ENCODE measurements around the gene AAR2. TPM values are rescaled to one million over a fixed set of nuclear protein-coding genes. Genes with fewer than 3 reads are reported as not detected.

The AAR2 gene
- total RNA-seq, 1 experiment from 2014 or later: 26.1 TPM

GRCh38 chr20:36298061-36298460 is 61.8 kb downstream of the AAR2 start:
- ChIA-PET CTCF (no interaction called here), POLR2A (no interaction called here)
- DNase-seq (ENCODE audit: low read depth, low spot score) (no peak), ATAC-seq (no peak)
- no peak overlapping the region for H3K27ac ChIP-seq (ENCODE audit: low read length)
- H3K27me3 ChIP-seq (ENCODE audit: control insufficient read depth, insufficient read depth, low read length): peaks cover 9% of the 10 kb centered on the region
- no peak overlapping the region for H3K4me3 ChIP-seq (ENCODE audit: low read depth in 2 of 2, low read length in 2 of 2)
- in situ Hi-C loops (cut with HindIII; ENCODE audit: low pct_unique_long_range_greater_than_20kb, low sequenced_read_pairs) (no loop called here), intact Hi-C loops (cut with micrococcal nuclease; ENCODE audit: unreplicated experiment) (no loop called here)
- H3K9me3 ChIP-seq (ENCODE audit: control insufficient read depth, insufficient read depth, low read depth, low read length): no peaks in the 10 kb centered on the region
- no peaks in the 10 kb centered on the region for H3K36me3 ChIP-seq (ENCODE audit: control insufficient read depth, insufficient read depth, low read length)
- BruUV-seq (replicated peaks): no TSS peak
- no peaks in the 10 kb centered on the region for H3K4me1 ChIP-seq (ENCODE audit: control insufficient read depth, insufficient read depth, low read length)
- TF ChIP-seq SIN3A (IDR thresholded peaks at IDR 0.05; ENCODE audit: borderline replicate concordance, insufficient read depth, low read depth, low read length): no peak
- no peak for TF ChIP-seq CTCF (IDR thresholded peaks at IDR 0.05)
- TF ChIP-seq TCF7L2 (IDR thresholded peaks at IDR 0.05; ENCODE audit: low read depth, low read length): no peak
- TF ChIP-seq POLR2AphosphoS5 (IDR thresholded peaks at IDR 0.05; ENCODE audit: low read depth, low read length): no peak
- TF ChIP-seq REST (IDR thresholded peaks at IDR 0.05; ENCODE audit: insufficient read depth in 1 of 2, low read depth in 2 of 2, low read length in 1 of 2): no peak

GRCh38 chr20:36298795-36299339 is 62.6 kb downstream of the AAR2 start:
- Histone ChIP-seq H3K27ac (ENCODE audit: low read length) (no peak overlapping the region), H3K4me1 (ENCODE audit: control insufficient read depth, insufficient read depth, low read length) (no peaks in the 10 kb centered on the region), H3K9me3 (ENCODE audit: control insufficient read depth, insufficient read depth, low read depth, low read length) (no peaks in the 10 kb centered on the region), H3K36me3 (ENCODE audit: control insufficient read depth, insufficient read depth, low read length) (no peaks in the 10 kb centered on the region), H3K4me3 (ENCODE audit: low read depth in 2 of 2, low read length in 2 of 2) (no peak overlapping the region), H3K27me3 (ENCODE audit: control insufficient read depth, insufficient read depth, low read length) (peaks cover 13% of the 10 kb centered on the region)
- no peak for ATAC-seq
- ChIA-PET CTCF (no interaction called here), POLR2A (no interaction called here)
- no peak for DNase-seq (ENCODE audit: low read depth, low spot score)
- TF ChIP-seq TCF7L2 (IDR thresholded peaks at IDR 0.05; ENCODE audit: low read depth, low read length) (no peak), REST (IDR thresholded peaks at IDR 0.05; ENCODE audit: insufficient read depth in 1 of 2, low read depth in 2 of 2, low read length in 1 of 2) (no peak), CTCF (IDR thresholded peaks at IDR 0.05) (no peak), POLR2AphosphoS5 (IDR thresholded peaks at IDR 0.05; ENCODE audit: low read depth, low read length) (no peak), SIN3A (IDR thresholded peaks at IDR 0.05; ENCODE audit: borderline replicate concordance, insufficient read depth, low read depth, low read length) (no peak)
- intact Hi-C loops (cut with micrococcal nuclease; ENCODE audit: unreplicated experiment): no loop called here
- no TSS peak for BruUV-seq (replicated peaks)
- in situ Hi-C loops (cut with HindIII; ENCODE audit: low pct_unique_long_range_greater_than_20kb, low sequenced_read_pairs): no loop called here

All from Panc1 (cell line).